GM19468 (cell line): ENCODE data around the gene OR10G6.
"Not testable (repeated sequence)": the region's sequence is repeated elsewhere in the genome, so short reads cannot be mapped to it uniquely, and the experiment has no call there.

Experiments used
- ATAC-seq: cut with Tn5 transposase; IDR thresholded peaks from one replicate; pipeline ENCODE4 v1.9.1; 2021; ENCODE audit warnings: mild to moderate bottlenecking, moderate library complexity, moderate number of reproducible peaks; ENCODE audit not compliant: unreplicated experiment; ENCODE audit errors: extremely low read depth

Gene OR10G6

GRCh38 chr11:123995119-123995518 is at the start of gene OR10G6:
OR10G6 (minus strand) TSS chr11:123995161; CDS start chr11:123995161, 0 bp downstream.
- ATAC-seq: no peak

DNA sequence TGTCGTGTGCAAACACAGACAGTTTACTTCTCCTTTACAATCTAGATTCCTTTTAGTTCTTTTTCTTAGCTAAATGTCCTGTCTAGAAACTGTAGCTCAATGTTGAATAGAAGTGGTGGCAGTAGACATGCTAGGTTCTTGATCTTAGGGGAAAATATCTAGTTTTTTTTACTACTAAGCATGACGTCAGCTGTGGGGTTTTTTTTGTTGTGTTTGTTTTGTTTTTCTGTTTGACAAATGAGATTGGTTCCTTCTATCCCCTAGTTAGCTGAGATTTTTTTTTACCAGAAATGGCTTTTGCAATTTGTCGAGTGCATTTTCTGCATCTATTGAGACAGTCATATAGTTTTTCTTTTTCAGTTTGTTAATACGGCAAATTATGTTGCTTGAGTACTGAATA is 48.5 kb upstream of the OR10G6 start:
- ATAC-seq: no peak

DNA sequence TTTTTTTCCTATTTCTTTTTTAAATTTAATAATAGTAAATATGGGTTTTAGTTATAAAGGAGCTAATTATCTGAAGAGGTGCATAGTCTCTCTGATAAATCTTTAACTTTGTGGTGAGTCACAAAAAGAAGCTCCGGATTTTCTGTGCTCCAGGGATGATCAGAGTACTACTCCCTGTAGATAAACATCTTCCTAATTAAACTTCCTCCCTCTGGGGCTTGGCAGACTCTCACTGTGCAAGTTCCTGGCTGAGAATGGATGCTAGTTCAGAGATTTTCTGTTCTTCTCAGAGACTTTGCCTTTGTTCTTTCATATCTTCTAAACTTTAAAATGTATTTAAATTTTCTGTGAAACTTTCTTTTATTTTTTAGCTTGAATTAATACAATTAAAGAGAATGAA is 46.3 kb upstream of the OR10G6 start, which contains the start of gene OR10G7:
TSS of gene OR10G7 (minus strand) at position 72 of the 400 bp plus-strand sequence. CDS start 2,324 bp downstream, outside the sequence.
- ATAC-seq: no peak

DNA sequence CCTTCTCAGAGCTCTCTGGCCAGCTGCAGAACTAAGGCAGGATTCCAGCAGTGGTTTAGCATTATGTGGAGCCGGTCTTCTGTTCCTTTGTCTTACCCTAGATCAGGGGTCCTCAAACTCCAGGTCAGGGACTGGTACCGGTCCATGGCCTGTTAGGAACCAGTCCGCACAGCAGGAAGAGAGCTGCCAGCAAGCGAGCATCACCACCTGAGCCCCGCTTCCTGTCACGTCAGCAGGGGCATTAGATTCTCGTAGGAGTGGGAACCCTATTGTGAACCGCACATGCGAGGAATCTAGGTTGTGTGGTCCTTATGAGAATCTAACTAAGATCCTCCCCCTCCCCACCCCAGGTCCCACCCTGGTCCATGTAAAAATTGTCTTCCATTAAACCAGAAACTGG is 44.6 kb upstream of the OR10G6 start:
- ATAC-seq: no peak

GRCh38 chr11:124036666-124037065 is 41.7 kb upstream of the OR10G6 start:
- ATAC-seq: no peak

DNA sequence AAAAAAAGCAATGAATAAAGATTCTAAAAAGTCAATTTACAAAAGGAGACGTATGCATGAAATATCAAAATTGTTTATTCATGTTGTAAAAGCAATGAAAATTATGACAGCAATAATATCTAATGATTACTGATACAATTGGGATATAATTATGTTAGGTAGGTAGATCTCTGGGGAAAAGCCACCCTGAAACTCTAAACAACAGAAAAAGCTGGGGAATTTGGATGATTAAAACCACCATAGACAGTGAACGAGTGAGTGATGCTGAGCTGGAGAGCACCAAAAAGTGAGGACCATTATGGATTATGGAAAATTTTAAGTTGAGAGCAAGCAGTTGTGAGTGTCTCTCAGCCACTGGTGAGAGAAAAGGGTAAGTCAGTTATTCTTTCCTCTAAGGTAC is 31.5 kb upstream of the OR10G6 start, which contains the start of gene OR10G8:
TSS of gene OR10G8 (plus strand) at position 301 of the 400 bp plus-strand sequence. CDS start 2,825 bp downstream, outside the sequence.
- no peak for ATAC-seq

GRCh38 chr11:124015837-124016236 is 20.9 kb upstream of the OR10G6 start:
- not testable (repeated sequence) for ATAC-seq

GRCh38 chr11:124012697-124013096 is 17.7 kb upstream of the OR10G6 start, which contains the start of gene OR10G4:
OR10G4 (plus strand) TSS chr11:124012997; CDS start chr11:124015575, 2,578 bp downstream.
- no peak for ATAC-seq

DNA sequence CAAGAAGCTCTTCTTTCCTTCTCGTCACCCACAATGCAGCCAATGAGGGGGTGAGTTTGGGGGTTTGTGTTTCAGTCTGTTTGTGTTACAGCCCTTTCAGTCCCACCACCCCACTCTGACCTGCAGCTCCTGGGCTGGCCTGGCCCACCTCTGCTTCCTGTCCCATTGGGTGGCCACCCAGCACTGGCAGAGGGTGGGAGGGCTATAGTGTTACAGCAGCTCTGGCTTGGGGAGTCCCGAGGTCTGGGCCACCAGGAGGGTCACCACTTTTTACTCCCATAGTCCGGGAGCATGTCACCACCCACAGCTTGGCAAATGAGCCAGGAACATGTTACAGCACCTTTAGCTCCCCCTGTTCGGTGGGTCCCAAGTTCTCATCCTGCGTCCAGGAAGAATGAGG is 15.7 kb downstream of the OR10G6 start:
- no peak for ATAC-seq

GRCh38 chr11:123977731-123978347 is 17.1 kb downstream of the OR10G6 start, which contains the start of gene OR10S1:
OR10S1 (minus strand) TSS chr11:123977781; CDS start chr11:123977664, 117 bp downstream.
- ATAC-seq: no peak

DNA sequence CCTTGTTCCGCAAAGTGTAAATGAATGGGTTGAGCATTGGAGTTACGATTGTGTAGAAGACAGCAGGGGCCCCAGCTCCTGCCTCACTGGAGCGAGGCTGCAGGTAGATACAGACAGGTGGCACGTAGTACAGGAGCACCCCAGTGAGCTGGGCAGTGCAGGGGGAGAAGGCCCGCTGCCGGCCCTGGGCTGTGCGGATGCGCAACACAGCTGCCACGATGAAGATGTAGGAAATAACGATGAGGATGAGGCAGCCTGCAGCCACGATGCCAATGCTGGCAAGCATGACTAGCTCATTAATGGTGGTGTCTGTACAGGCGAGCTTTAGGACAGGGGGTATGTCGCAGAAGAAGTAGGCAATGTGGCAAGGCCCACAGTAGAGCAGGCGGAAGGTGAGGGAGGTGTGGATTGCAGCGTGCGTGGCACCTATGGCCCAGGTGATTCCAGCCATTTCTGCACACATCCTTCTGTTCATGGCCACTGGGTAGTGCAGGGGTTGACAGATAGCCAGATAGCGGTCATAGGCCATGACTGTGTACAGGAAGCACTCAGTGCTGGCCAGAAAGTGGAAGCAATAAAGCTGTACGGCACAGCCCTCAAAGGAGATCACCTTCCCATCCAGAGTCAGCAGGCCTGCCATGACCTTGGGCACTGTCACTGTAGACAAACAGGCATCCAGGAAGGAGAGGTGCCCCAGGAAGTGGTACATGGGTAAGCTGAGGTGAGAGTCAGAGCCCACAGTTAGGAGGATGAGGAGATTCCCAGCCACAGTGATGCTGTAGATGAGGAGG is 18.0 kb downstream of the OR10G6 start:
- no peak for ATAC-seq

GRCh38 chr11:123973816-123974215 is 21.1 kb downstream of the OR10G6 start:
- ATAC-seq: no peak

- no peak for ATAC-seq
Observed at GRCh38 chr11:123956752-123957151, 38.2 kb downstream of the OR10G6 start.

DNA sequence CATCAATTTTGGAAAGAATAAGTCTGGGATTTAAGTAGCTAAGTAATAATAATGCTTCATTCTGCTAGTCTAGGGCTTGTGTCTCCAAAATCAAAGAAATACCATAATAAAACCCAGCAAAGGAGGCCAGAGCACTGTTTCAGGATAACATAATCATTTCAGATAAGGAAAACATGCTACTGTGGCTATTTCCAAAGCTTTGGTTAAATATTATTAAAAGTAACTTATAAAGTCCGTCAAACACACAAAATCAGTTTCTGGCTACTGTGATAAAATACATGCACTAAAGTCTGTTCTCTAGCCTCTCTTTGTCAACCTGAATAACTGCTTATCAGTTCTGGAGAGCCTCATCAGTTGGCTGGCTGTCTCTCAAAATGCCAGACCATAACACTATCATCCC is 49.8 kb downstream of the OR10G6 start:
- ATAC-seq: no peak
